Kidney (tissue), 14 donors: ENCODE measurements around the gene GSG1L. TPM values are rescaled to one million over a fixed set of nuclear protein-coding genes. Genes with fewer than 3 reads are reported as not detected.
A peak's percentile ranks its signal among the peaks of the same experiment; 100 is the strongest.

ENCODE experiments used
- DNase-seq, 5 donors: peaks; one replicate each; pipeline ENCODE4 v3.0.0-alpha.2; 2013 to 2020
- FAIRE-seq: peaks from 2 replicates; lab custom pipeline; 2012; peaks lifted over from hg19 to GRCh38; lab: Jason Lieb, UNC
- H3K27ac ChIP-seq, 2 donors: one replicate each; pipeline ENCODE4 v1.7.0; 2013; ENCODE audit warnings: low read depth in 2 of 2, low read length in 2 of 2, inconsistent platforms in 1 of 2
- H3K27me3 ChIP-seq: one replicate; pipeline ENCODE4 v1.7.1; 2013; ENCODE audit warnings: low read length, inconsistent platforms; ENCODE audit not compliant: control insufficient read depth, insufficient read depth
- H3K36me3 ChIP-seq, 3 donors: one replicate each; pipeline versions ENCODE4 v1.7.0 to v1.7.1; 2013; ENCODE audit warnings: low read length in 3 of 3, control low read depth in 1 of 3, inconsistent platforms in 1 of 3; ENCODE audit not compliant: insufficient read depth in 3 of 3, control insufficient read depth in 2 of 3
- H3K4me1 ChIP-seq, 3 donors: one replicate each; pipeline versions ENCODE4 v1.7.0 to v1.7.1; 2013; ENCODE audit warnings: low read length in 3 of 3, inconsistent platforms in 1 of 3, low read depth in 1 of 3; ENCODE audit not compliant: control insufficient read depth in 2 of 3, insufficient read depth in 2 of 3
- H3K4me3 ChIP-seq, 3 donors: one replicate each; pipeline versions ENCODE4 v1.7.0 to v1.8.1; 2013; ENCODE audit warnings: low read length in 3 of 3, control low read depth in 1 of 3, inconsistent platforms in 1 of 3
- H3K9ac ChIP-seq, 3 donors: one replicate each; pipeline versions ENCODE4 v1.7.0 to v1.7.1; 2013; ENCODE audit warnings: low read length in 3 of 3, control low read depth in 1 of 3, inconsistent platforms in 1 of 3
- H3K9me3 ChIP-seq, 3 donors: one replicate each; pipeline versions ENCODE4 v1.7.0 to v1.7.1; 2013; ENCODE audit warnings: low read length in 3 of 3, control low read depth in 1 of 3, inconsistent platforms in 1 of 3; ENCODE audit not compliant: control insufficient read depth in 2 of 3, insufficient read depth in 1 of 3
- CTCF ChIP-seq: IDR thresholded peaks from 3 replicates; pipeline ENCODE4 v1.5.1; 2012; ENCODE audit warnings: mild to moderate bottlenecking, moderate library complexity, borderline replicate concordance; ENCODE audit not compliant: insufficient read depth; ENCODE audit errors: extremely low read depth
- intact Hi-C: fragments of 100-400 bp; cut with DNase I; formaldehyde crosslinking; loops from one replicate; pipeline ENCODE4 v1.11.1; 2022
- polyA plus RNA-seq: library from polyadenylated mRNA; stranded (reverse); fragments of 350-450 nt; fragmentation: Illumina TruSeq; extraction: RNeasy Lipid Tissue Mini Kit (QIAGEN cat#74804); gene quantifications from one replicate; pipeline ENCODE4 v1.2.3, GENCODE V29; 2014; ENCODE audit warnings: low read depth, low replicate concordance; ENCODE audit not compliant: insufficient read depth
- total RNA-seq: library from RNA; stranded (reverse); fragmentation: NEBNext Ultra II Directional; extraction: Animal tissue kit (Norgen Biotek cat#: 25700); gene quantifications from one replicate; pipeline ENCODE4 v1.2.1, GENCODE V29; 2021
- donor health status: control.
- donor health status: control.
- donor health status: control.
- donor health status: control.
- donor health status: control.
- donor health status: DM: yes; HTN: yes; CAD: no.
- donor health status: Normal renal cell carcinoma (clear cell type).

GSG1L gene
- total and polyA plus RNA-seq, 2 donors from 2014 or later: not detected

GRCh38 chr16:28067604-28068379, 4.3 kb upstream of the GSG1L start:
- TF ChIP-seq CTCF: no peak
- DNase-seq: peak in 1 of 5 donors; percentile 3
- H3K27ac ChIP-seq: no peak overlapping the region
- no peaks in the 10 kb centered on the region for H3K27me3 ChIP-seq
- no peaks in the 10 kb centered on the region for H3K9me3 ChIP-seq
- intact Hi-C loops: no loop called here
- no peaks in the 10 kb centered on the region for H3K4me1 ChIP-seq
- FAIRE-seq: no peak
- no peak overlapping the region for H3K4me3 ChIP-seq
- no peak overlapping the region for H3K9ac ChIP-seq
- H3K36me3 ChIP-seq: no peaks in the 10 kb centered on the region

- no peak for DNase-seq
- Histone ChIP-seq H3K4me3 (no peak overlapping the region), H3K9ac (no peak overlapping the region), H3K36me3 (no peaks in the 10 kb centered on the region), H3K9me3 (no peaks in the 10 kb centered on the region), H3K27ac (no peak overlapping the region), H3K4me1 (no peaks in the 10 kb centered on the region), H3K27me3 (peaks cover 5% of the 10 kb centered on the region)
- no peak for TF ChIP-seq CTCF
- FAIRE-seq: no peak
- intact Hi-C loops: no loop called here
Measured at GRCh38 chr16:28064706-28065249, 1.3 kb upstream of the GSG1L start.

GRCh38 chr16:28064150-28064549, 636 bp upstream of the GSG1L start:
- FAIRE-seq (no peak), DNase-seq (no peak)
- intact Hi-C loops: no loop called here
- no peak overlapping the region for H3K27ac ChIP-seq
- H3K27me3 ChIP-seq: peaks cover 5% of the 10 kb centered on the region
- no peaks in the 10 kb centered on the region for H3K4me1 ChIP-seq
- H3K4me3 ChIP-seq: no peak overlapping the region
- no peaks in the 10 kb centered on the region for H3K36me3 ChIP-seq
- no peak overlapping the region for H3K9ac ChIP-seq
- H3K9me3 ChIP-seq: no peaks in the 10 kb centered on the region
- TF ChIP-seq CTCF: no peak
